Measurements from ENCODE around the gene IFTAP.

GRCh38 chr11:36550385-36551115 is 43.8 kb upstream of the IFTAP start:
- no peak for TF ChIP-seq POLR2A (IDR thresholded peaks at IDR 0.05)
- TF ChIP-seq, protein P1, sequence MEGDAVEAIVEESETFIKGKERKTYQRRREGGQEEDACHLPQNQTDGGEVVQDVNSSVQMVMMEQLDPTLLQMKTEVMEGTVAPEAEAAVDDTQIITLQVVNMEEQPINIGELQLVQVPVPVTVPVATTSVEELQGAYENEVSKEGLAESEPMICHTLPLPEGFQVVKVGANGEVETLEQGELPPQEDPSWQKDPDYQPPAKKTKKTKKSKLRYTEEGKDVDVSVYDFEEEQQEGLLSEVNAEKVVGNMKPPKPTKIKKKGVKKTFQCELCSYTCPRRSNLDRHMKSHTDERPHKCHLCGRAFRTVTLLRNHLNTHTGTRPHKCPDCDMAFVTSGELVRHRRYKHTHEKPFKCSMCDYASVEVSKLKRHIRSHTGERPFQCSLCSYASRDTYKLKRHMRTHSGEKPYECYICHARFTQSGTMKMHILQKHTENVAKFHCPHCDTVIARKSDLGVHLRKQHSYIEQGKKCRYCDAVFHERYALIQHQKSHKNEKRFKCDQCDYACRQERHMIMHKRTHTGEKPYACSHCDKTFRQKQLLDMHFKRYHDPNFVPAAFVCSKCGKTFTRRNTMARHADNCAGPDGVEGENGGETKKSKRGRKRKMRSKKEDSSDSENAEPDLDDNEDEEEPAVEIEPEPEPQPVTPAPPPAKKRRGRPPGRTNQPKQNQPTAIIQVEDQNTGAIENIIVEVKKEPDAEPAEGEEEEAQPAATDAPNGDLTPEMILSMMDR (IDR thresholded peaks at IDR 0.05), result no peak
